GM19043 (cell line): Measurements from ENCODE around the gene GRAMD1A.
"Not testable (repeated sequence)": the region's sequence is repeated elsewhere in the genome, so short reads cannot be mapped to it uniquely, and the experiment has no call there.

ENCODE experiments used
- ATAC-seq: cut with Tn5 transposase; IDR thresholded peaks from one replicate; pipeline ENCODE4 v1.9.1; 2021; ENCODE audit warnings: low read depth; ENCODE audit not compliant: unreplicated experiment

Gene GRAMD1A

GRCh38 chr19:35000647-35001501 lies 751 bp downstream of the GRAMD1A start:
- no peak for ATAC-seq

- ATAC-seq: no peak
Observed at GRCh38 chr19:35002037-35002535, 2.0 kb downstream of the GRAMD1A start.

DNA sequence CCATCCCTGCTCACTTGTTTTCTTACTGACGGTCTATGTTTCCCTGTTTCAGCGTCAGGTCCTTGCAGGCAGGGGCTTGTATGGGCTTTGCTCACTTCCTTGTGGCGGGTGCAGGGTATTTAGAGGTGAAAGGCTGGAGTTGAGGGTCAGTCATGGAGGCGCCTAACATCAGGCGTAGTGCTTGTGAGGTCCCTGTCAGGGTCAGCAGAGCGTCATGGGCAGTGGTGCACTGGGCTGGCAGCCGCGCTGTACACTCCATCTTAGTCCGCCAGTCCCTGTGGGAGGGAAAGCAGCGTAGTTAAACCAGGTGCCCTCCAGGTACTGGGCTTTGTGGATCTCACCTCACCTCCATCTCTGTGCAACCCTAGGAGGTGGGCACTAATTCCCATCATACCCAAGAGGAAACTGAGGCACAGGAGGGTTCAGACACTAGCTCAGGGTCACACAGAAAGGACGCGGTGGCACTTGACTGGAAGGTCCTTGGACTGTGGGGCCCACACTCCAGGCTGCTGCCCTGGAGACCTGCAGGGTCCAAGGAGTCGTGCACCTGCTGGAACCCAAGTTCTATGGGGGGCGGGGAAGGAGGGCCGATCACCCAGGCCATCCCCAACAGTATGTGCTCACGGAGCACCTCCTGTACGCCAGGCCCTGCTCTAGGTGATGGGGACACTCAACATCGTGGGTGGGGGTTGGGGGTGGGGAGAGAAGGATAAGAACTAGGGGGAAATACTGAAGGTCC lies 4.6 kb downstream of the GRAMD1A start:
- ATAC-seq: no peak

DNA sequence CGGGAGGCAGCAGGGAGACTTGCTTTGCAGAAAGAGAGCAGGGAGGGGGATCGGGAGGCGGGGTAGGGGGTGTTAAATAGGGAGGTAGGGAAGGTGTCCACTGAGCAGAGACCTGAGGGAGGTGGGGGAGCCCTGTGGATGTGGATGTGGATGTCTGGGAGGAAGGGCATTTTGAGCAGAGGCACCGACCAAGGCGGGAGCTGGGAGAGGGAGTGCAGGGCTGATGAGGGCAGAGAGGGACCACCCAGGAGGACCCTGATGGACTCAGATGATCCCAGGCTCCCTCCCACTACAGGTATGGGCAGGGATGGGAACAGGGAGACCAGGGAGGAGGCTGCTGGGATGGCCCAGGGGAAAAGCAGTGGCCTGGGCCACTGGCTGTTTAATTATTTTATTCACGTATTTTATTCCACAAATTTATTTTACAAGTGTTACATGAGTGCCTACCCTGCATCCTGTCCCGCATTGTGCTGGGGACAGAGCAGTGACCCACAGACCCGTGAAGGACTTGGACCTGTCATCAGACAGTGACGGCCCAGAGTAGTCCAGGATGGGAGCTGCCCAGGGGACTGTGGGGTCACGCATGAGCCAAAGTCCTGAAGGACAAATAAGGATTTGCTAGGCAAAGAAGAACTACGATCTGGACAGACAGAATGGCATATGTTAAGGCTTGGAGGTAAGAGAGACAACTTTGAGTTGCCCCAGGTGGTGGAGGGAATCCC lies 5.3 kb downstream of the GRAMD1A start:
- no peak for ATAC-seq

DNA sequence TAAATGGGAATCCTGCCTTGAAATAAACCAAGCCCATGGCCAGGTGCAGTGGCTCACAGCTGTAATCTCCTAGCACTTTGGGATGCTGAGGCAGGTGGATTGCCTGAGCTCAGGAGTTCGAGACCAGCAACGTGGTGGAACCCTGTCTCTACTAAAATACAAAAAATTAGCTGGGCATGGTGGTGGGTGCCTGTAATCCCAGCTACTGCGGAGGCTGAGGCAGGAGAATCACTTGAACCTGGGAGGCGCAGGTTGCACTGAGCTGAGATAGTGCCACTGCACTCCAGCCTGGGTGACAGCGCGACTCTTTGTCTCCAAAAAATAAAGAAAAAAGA lies 5.9 kb downstream of the GRAMD1A start:
- not testable (repeated sequence) for ATAC-seq

DNA sequence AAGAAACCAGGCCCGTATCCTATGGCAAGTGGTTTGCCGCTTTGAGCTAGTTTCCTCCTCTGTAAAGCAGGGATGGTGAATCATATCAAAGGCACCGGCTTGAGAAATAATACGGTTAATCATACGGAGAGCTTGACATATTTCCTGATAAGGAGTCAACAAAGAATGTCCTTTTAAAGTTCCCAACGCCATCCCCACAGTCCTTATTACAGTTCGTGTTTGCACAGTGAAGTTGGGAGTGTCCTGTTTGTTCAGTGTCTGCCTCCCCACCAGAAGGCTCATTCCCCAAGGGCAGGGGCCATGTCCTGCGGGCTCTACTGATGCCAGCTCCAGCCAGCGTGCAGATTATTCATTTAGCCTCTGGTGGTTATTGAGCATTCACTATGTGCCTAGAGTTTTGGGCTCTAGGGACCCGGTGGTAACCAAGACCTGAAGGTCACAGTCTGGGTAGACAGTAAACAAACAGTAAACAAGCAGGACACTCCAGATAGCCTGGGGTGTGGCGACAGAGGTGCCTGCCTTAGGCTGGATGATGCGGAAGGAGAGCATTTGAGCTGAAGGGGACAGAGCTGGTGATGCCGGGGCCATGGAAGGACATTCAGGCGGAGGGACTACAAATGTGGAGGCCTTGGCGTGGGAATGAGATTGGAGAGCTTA lies 6.3 kb downstream of the GRAMD1A start:
- ATAC-seq: no peak

GRCh38 chr19:35006999-35007365 lies 6.9 kb downstream of the GRAMD1A start:
- ATAC-seq: no peak

GRCh38 chr19:35007427-35007826 lies 7.3 kb downstream of the GRAMD1A start:
- not testable (repeated sequence) for ATAC-seq

DNA sequence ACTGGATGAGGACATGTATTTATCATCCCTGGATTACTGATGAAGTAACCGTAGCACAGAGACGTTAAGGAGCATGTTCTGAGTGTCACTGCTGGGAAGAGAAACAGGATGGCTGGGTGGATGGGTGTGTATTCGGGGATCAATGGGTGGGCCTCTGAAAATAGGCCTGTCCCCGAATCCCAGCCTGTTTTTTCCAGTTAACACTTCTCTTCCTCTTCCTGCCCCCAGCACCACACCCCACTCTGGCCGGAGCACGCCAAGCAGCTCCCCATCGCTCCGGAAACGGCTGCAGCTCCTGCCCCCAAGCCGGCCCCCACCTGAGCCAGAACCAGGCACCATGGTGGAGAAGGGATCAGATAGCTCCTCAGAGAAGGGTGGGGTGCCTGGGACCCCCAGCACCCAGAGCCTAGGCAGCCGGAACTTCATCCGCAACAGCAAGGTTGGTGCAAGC lies 8.8 kb downstream of the GRAMD1A start:
- ATAC-seq: no peak

- no peak for ATAC-seq
Observed at GRCh38 chr19:35009424-35010415, 9.6 kb downstream of the GRAMD1A start.

- no peak for ATAC-seq
Observed at GRCh38 chr19:35011091-35011689, 11.1 kb downstream of the GRAMD1A start.

DNA sequence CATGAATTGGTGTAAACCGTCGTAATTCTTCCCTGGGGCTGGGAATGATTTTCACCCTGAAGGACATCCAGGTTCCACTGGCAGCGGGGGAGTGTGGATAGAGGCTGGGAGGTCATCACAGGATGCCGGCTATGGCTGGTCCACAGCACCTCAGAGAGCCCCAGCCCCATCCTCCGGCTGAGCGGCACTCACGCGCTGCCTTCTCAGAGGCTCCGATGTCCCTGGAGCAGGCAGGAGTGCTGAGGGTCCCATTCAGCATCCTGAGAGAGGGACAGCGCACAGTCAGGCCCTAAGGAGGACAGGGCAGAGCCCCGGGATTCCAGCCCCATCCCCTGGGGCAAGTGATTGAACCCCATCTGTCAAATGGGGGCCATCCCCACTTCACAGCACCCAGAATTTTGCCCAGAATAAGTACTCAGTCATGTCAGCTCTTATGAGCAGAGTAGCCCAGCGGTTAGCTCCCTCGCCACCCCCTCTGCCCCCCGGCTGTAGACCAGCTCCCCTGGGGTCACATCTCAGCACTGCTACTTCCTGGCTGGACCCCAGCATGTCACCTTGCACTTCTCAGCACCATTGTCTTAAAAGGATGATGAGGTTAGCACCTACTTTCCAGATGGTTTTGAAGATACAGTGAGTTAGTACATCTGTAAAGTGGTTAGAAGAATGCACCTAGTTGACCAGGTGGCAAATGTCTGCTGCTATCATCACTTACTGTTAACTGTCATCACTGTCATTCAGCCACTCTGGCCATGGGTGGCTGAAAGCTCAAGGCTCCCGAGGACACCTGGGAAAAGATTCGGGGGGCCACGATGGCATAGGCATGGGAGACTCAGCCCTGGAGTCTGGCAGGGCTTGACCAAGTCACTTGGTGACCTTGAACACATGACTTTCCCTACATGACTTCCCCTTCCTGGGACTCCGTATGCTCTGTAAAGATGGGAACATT lies 11.9 kb downstream of the GRAMD1A start:
- ATAC-seq: no peak

DNA sequence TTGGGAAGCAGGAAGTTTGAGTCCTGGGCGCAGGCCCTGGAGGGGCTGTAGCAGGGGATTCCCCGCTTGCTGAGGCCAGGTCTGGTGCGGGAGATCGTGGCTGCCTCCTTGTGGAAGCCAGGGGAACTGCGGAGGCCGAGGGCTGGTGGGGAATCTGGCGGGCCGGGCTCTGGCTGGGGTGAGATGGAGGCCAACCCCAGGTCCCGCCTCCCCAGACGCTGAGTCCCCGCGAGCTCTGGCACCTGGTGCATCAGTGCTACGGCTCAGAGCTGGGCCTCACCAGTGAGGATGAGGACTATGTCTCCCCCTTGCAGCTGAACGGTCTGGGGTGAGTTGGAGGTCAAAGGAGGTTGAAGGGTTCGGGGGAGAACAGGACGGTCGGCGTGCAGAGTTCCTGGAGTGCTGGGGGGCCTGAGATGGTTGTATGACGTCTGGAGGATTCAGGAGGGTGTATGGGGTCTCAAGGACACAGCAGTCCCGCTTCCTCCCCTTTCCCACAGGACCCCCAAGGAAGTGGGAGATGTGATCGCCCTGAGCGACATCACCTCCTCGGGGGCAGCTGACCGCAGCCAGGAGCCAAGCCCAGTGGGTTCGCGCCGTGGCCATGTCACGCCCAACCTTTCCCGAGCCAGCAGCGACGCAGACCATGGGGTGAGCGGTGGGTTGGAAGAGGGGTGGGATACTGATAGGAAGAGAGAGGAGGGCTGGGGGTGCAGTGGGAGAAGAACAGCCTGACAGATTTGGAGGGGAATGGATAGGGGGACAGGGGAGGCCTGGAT lies 13.1 kb downstream of the GRAMD1A start:
- no peak for ATAC-seq

DNA sequence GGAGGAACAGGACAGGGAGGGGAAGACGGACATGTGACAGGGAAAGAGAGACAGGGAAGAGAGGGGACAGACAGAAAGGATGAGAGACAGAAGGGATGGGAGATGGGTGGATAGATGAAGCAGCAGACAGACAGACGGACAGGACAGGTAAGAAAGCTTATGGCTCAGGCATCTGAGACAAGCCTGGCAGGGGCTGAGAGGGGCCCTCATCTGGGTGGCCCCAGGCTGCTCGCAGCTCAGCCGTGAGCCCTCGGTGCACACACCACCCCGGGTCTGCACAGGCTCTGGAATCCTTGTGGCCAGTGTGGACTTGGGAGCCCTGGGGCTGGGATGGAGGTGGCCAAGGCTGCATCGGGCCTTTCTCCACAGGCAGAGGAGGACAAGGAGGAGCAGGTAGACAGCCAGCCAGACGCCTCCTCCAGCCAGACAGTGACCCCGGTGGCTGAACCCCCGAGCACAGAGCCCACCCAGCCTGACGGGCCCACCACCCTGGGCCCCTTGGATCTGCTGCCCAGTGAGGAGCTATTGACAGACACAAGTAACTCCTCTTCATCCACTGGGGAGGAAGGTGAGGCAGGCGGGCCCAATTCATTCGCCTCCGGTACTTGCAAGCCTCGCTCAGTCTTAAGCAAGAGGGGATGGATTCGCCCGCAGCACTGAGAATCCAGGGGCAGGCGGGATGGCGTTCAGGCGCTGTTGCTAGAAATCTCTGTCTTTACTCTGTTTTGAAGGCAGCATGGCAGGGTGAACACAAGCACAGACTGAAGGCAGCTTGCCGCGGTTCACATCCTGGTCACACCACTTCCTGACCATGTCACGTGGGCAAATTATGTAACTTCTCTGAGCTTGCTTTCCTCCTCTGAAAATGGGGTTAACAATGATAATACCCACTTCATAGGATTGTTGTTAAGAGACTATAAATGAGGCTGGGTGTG lies 14.0 kb downstream of the GRAMD1A start:
- ATAC-seq: no peak

- ATAC-seq: not testable (repeated sequence)
Observed at GRCh38 chr19:35014774-35015173, 14.7 kb downstream of the GRAMD1A start.
